GM12891 (cell line): ENCODE results near the gene CDC42BPA.
"Not testable (repeated sequence)": the region's sequence is repeated elsewhere in the genome, so short reads cannot be mapped to it uniquely, and the experiment has no call there.

Experiments
- DNase-seq: peaks from one replicate; pipeline ENCODE4 v3.0.0; 2011; ENCODE audit warnings: low spot score; ENCODE audit not compliant: insufficient read length
- FAIRE-seq: peaks from 2 replicates; lab custom pipeline; 2011; peaks lifted over from hg19 to GRCh38; lab: Jason Lieb, UNC
- PAX5 ChIP-seq: IDR thresholded peaks from 2 replicates; pipeline ENCODE4 v1.6.1; 2011; ENCODE audit warnings: low read length, moderate library complexity, mild to moderate bottlenecking; ENCODE audit not compliant: insufficient read depth, severe bottlenecking
- POLR2A ChIP-seq: IDR thresholded peaks from 2 replicates; pipeline ENCODE4 v1.6.1; 2011; ENCODE audit warnings: low read depth, low read length, control low read depth
- POLR2AphosphoS5 ChIP-seq: IDR thresholded peaks from 2 replicates; pipeline ENCODE4 v1.6.1; 2011; ENCODE audit warnings: low read depth, low read length, control low read depth
- POU2F2 ChIP-seq: IDR thresholded peaks from 2 replicates; pipeline ENCODE4 v1.6.1; 2011; ENCODE audit warnings: low read depth, mild to moderate bottlenecking, control low read depth, low read length, moderate library complexity
- SPI1 ChIP-seq: IDR thresholded peaks from 2 replicates; pipeline ENCODE4 v1.6.1; 2011; ENCODE audit warnings: low read depth, low read length, control low read depth
- TAF1 ChIP-seq: IDR thresholded peaks from 2 replicates; pipeline ENCODE4 v1.6.1; 2011; ENCODE audit warnings: low read depth, low read length, control low read depth

Gene CDC42BPA

DNA sequence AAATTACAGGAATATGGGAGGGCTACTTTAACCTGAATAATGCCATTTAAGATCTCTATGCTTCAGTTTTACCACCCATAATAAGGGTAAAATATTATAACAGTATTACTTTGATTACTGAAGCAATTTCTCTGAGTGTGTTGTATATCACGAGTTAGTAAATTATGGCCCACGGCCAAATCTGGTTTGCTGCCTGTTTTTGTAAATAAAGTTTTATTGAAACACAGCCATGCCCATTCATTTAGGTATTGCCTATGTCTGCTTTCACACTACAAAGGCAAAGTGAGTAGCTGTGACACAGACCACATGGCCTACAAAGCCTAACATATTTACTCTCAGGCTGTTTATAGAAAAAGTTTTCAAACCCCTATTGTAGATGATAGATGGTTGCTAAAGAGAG is 156.8 kb downstream of the CDC42BPA start:
- no peak for FAIRE-seq
- no peak for DNase-seq
- TF ChIP-seq POU2F2 (no peak), TAF1 (no peak), POLR2A (no peak), PAX5 (no peak), SPI1 (no peak), POLR2AphosphoS5 (no peak)

DNA sequence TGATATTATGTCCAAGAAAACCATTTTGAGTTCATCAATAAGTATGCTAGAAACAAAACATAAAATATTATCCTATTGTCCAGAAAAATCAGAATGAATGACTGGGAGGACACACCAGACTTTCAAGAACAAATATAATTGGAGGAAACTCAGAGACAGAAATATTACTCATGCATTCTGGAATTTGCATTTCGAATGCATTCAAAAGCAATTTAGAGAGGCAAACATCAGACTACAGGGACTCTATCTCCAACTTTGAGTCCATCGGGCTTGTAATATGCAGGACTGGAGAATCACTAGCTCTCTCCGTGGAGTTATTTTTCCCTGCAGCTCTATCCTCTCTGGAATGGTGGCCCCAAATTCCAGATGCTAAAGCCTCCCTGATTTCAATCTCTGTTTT is 161.8 kb downstream of the CDC42BPA start:
- TF ChIP-seq SPI1 (no peak), POLR2A (no peak), POLR2AphosphoS5 (no peak), TAF1 (no peak), POU2F2 (no peak), PAX5 (no peak)
- FAIRE-seq = no peak
- DNase-seq = no peak

DNA sequence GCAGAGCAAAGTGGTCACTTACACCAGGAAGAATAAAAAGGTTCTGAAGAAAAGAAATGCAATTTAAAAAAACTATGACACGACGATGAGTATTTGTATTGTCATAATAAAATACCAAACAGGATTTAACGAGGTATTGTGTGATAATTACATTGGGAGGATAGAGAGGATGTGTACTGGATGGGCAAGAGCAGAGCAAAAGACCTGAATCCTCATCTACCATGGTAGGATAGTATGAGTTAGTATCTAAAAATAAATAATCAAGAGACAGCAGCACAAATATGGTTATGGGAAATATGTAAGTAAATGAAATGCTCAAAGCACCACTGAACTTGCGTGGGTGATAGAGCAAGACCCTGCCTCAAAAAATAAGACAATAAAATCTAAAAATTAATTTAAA is 162.6 kb downstream of the CDC42BPA start:
- DNase-seq = no peak
- no peak for FAIRE-seq
- TF ChIP-seq POU2F2 = no peak
- no peak for TF ChIP-seq TAF1
- no peak for TF ChIP-seq POLR2A
- TF ChIP-seq PAX5 = no peak
- no peak for TF ChIP-seq POLR2AphosphoS5
- no peak for TF ChIP-seq SPI1

DNA sequence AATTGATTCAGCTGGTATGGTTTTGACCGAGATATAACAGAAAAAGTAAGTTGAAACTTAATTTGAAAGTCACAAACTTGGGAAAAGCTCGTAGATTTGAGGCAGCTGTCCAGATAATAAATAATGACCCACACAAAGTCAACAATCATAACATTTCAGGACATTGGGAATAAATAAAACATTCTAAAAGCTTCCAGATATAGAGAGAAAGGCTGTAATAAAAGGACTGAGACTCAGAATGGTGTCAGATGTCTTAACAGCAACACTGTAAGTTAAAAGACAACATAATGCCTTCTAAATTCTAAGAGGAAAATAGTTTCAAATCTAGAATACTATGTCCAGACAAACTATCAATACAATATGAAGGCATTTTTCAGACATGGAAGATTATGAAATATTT is 163.3 kb downstream of the CDC42BPA start:
- TF ChIP-seq SPI1 = no peak
- TF ChIP-seq POU2F2 = no peak
- no peak for TF ChIP-seq PAX5
- no peak for TF ChIP-seq POLR2A
- TF ChIP-seq POLR2AphosphoS5 = no peak
- no peak for TF ChIP-seq TAF1
- FAIRE-seq = no peak

DNA sequence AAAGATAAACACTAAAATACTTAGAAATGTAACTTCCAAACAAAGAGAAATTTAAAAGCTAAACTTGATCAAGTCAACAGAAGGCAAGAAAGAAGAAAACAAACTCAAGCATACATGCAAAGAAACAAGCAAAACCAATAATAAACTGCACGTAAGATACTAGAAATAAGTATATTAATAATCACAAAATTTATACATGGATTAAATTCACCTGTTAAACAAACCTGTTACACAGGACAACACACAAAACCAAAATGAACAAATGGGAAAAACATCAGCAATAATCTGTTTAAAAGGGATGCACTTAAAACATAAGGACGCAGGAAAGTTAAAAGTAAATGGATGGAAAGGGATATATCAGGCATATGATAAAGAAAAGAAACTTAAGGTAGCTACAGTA is 165.8 kb downstream of the CDC42BPA start:
- TF ChIP-seq POU2F2 (no peak), TAF1 (no peak), PAX5 (no peak), POLR2AphosphoS5 (no peak), SPI1 (no peak), POLR2A (no peak)
- DNase-seq (no peak), FAIRE-seq (no peak)

More for the DNA sequence above, 163.3 kb downstream of the CDC42BPA start:
- DNase-seq = no peak

DNA sequence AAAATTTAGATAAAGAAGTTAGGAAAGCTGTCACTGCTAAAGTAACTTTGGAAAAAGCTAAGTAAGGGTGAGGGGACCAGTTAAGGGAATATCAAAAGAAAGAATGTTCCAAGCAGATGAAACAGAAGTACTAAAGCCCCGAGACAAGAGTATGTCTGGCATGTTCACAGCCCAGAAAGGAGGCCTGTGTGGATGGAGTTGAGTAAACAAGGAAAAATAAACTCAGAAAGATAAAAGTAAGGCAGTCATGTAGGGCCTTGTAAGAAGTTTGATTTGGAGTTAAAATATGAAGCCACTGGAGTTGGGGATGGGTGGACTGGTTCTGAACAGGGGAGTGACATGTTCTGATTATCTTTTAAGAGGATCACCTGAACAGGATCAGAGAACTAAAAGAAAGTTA is 177.9 kb downstream of the CDC42BPA start:
- FAIRE-seq (no peak), DNase-seq (no peak)
- TF ChIP-seq TAF1 (no peak), POU2F2 (no peak), PAX5 (no peak), SPI1 (no peak), POLR2AphosphoS5 (no peak), POLR2A (no peak)

DNA sequence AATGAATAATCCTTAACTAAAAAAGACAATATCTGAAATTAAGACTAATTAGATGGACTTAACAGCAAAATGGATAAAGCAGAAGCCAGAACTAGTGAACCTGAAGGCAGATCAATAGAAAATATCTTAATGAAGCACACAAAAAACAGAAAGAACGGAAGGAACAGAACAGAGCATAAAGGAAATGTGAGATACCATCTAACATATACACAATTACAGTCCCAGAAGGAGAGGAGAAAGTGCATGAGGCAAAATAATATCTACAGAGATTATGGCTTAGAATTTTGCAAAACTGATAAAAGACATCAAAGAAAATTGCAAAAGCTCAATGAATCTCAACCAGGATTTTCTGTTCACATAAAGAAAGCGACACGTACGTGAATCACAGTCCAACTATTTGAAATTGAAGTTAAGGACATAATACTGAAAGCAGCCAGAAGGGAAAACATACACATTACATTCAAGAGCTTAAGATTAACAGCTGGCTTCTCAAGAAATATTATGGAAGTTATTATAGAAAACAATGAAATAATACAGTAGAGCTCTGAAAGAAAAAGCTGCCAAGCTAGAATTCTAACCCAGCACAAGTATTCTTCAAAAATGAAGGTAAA is 182.0 kb downstream of the CDC42BPA start:
- no peak for TF ChIP-seq POLR2AphosphoS5
- no peak for TF ChIP-seq PAX5
- TF ChIP-seq TAF1 = no peak
- no peak for TF ChIP-seq SPI1
- TF ChIP-seq POU2F2 = no peak
- TF ChIP-seq POLR2A = no peak
- DNase-seq (no peak), FAIRE-seq (no peak)

DNA sequence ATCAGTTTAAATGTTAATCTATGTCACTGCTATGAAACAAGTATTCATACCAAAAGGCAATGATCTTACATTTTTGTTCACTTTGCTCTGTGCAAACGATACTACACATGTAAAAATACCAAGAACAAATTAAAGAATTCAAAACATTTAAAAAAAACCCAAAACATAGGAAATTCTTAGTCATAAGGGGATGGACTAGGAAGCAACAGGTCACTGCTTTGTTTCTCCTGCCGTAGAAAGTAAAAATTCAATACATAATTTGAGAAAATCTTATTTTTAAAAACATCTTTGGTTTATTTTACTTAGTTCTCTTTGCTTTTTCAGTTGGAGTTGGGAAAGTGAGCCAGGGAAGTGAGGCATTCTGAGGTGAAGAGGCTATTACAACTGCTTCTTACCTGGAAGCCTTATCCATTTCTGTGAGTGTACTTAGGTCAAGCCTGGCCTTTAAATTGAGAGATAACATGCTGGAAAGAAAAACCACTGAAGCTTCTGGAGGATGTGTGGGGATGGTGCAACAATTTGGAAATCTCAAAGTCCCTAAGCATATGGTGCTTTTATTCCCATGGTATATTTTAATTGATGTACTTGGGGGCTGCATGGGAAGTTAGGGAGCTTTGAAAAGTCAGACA is 183.5 kb downstream of the CDC42BPA start:
- FAIRE-seq = no peak
- TF ChIP-seq SPI1 (no peak), POLR2A (no peak), POLR2AphosphoS5 (no peak), TAF1 (no peak), POU2F2 (no peak), PAX5 (no peak)

DNA sequence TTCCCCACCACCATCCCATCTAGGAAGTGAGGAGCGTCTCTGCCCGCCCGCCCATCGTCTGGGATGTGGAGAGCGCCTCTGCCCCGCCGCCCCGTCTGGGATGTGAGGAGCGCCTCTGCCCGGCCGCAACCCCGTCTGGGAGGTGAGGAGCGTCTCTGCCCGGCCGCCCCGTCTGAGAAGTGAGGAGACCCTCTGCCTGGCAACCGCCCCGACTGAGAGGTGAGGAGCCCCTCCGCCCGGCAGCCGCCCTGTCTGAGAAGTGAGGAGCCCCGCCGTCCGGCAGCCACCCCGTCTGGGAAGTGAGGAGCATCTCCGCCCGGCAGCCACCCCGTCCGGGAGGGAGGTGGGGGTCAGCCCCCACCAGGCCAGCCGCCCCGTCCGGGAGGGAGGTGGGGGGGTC is 185.6 kb downstream of the CDC42BPA start:
- not testable (repeated sequence) for DNase-seq, FAIRE-seq

More for the DNA sequence above, 183.5 kb downstream of the CDC42BPA start:
- DNase-seq = no peak

DNA sequence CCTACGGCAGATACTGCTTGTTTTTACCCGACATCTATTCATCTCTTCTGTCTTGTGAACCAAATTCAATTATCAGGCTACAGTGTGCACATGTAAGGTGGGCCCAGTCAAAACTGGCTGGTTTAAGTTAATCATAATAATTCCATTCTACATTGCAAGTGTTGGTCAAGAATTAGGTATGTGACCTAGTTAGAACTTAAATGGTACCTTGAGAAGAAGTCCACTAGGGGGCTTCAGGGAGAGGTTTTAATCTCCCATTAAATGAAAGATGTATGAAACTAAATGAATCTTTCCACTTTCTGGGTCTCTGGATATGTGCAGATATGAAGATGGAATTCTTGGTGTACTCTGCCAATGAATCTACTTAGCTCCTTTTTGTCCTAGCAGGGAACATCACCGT is 187.1 kb downstream of the CDC42BPA start:
- FAIRE-seq (no peak), DNase-seq (no peak)
- TF ChIP-seq SPI1 (no peak), POLR2AphosphoS5 (no peak), POLR2A (no peak), POU2F2 (no peak), PAX5 (no peak), TAF1 (no peak)
